ENCODE measurements around the gene PSAT1.

DNA sequence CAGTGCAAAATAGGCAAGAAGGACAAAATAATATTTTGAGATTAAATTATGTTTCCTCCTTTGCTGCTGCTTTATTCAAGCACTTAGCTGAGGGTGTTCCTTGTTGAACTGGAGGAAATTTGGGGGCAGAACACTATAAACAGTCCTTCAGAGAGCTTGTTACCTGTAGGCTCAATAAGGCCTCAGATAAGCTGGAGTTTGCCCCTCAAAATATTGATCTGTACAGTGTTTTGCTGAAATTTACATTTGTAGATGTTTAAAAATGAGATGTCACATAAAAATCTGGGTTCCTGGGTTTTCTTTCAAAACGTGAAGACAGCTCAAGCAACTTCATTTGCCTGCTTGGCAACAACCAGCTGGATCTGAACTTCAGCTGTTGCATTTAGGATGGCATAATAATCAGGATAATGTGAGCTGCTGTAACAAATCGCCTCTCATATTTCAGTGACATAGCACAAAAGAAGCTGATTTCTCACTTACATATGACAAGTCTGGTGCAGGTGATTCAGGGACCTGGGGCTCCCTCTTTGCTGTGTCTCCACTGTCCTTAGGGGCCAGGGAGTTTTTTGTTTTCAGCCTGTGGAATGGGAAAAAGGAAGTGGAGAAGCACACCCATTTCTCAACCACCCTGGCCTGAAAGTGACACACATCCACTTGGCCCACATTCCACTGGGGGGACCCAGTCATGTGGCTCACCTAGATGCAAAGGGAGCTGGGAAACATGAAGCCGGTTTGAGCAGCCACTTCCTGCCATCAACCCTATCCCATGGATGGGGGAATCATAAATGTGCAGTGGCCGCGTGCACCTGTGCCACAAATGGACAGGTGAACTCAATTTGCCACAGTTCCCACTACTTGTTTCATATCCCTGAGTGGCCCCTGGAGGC is 2.4 kb upstream of the PSAT1 start:
- TF ChIP-seq, protein P1, sequence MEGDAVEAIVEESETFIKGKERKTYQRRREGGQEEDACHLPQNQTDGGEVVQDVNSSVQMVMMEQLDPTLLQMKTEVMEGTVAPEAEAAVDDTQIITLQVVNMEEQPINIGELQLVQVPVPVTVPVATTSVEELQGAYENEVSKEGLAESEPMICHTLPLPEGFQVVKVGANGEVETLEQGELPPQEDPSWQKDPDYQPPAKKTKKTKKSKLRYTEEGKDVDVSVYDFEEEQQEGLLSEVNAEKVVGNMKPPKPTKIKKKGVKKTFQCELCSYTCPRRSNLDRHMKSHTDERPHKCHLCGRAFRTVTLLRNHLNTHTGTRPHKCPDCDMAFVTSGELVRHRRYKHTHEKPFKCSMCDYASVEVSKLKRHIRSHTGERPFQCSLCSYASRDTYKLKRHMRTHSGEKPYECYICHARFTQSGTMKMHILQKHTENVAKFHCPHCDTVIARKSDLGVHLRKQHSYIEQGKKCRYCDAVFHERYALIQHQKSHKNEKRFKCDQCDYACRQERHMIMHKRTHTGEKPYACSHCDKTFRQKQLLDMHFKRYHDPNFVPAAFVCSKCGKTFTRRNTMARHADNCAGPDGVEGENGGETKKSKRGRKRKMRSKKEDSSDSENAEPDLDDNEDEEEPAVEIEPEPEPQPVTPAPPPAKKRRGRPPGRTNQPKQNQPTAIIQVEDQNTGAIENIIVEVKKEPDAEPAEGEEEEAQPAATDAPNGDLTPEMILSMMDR (conservative IDR thresholded peaks at IDR 0.05; ENCODE audit: low read depth, low read length) = no peak
- TF ChIP-seq EZH2 (IDR thresholded peaks at IDR 0.05; ENCODE audit: borderline replicate concordance, low read depth, low read length, poor library complexity, severe bottlenecking) = no peak
